HL-60 (cell line): ENCODE data around the gene ICA1L.

Experiments
- CTCF ChIP-seq: IDR thresholded peaks from one replicate; pipeline ENCODE4 v1.5.1; 2011; ENCODE audit warnings: low read length, control low read depth, inconsistent platforms; ENCODE audit not compliant: insufficient read depth
- REST ChIP-seq: IDR thresholded peaks from 2 replicates; pipeline ENCODE4 v1.6.1; 2012; ENCODE audit warnings: low read depth; ENCODE audit not compliant: insufficient replicate concordance

DNA sequence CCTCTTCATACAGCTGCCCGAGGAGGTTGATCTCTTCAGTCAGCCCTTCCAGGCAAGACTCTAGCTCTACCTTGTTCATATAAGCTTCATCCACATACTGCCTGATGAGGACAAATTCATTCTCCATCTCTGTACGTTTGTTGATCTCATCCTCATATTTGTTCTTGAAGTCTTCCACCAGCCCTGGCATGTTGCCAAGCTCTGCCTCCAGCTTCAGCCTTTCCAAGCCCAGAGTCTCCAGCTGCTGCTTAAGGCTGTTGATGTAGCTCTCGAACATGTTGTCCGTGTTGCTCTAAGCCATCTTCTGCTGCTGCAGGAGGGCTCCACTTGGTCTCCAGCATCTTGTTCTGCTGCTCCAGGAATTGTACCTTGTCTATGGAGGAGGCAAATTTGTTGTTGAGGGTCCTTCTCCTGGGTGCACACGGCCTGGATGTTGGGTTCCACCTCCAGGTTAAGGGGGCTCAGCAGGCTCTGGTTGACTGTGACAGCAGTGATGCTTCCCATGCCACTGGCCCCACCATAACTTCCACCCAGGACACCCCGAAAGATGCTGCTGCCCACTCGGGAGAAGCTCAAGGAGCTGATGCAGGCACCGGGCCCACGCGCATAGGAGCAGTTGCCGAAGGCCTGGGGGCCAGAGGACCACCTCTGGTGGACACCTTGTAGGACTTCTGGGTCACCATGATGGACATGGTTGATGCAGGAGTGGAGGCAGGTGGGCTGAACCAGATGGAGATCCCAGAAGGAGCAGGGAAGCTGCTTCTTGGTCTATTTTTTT lies 30.3 kb downstream of the ICA1L start:
- no peak for TF ChIP-seq CTCF
- no peak for TF ChIP-seq REST
